Ishikawa (cell line): ENCODE results near the gene AUTS2.

ENCODE experiments used
- CEBPB ChIP-seq: IDR thresholded peaks from 2 replicates; pipeline ENCODE4 v1.6.1; 2012
- CREB1 ChIP-seq: IDR thresholded peaks from 2 replicates; pipeline ENCODE4 v1.6.1; 2012; ENCODE audit warnings: low read depth
- EGR1 ChIP-seq: IDR thresholded peaks from 2 replicates; pipeline ENCODE4 v1.6.1; 2012
- EP300 ChIP-seq: IDR thresholded peaks from 2 replicates; pipeline ENCODE4 v1.6.1; 2012; ENCODE audit warnings: borderline replicate concordance
- FOXM1 ChIP-seq: IDR thresholded peaks from 2 replicates; pipeline ENCODE4 v1.6.1; 2012; ENCODE audit warnings: low read depth, borderline replicate concordance
- NFIC ChIP-seq: IDR thresholded peaks from 2 replicates; pipeline ENCODE4 v1.6.1; 2012
- RAD21 ChIP-seq: IDR thresholded peaks from 2 replicates; pipeline ENCODE4 v1.6.1; 2012; ENCODE audit warnings: low read depth
- TAF1 ChIP-seq: IDR thresholded peaks from 2 replicates; pipeline ENCODE4 v1.6.1; 2012; ENCODE audit warnings: low read depth, mild to moderate bottlenecking
- TCF12 ChIP-seq: IDR thresholded peaks from 2 replicates; pipeline ENCODE4 v1.6.1; 2012; ENCODE audit warnings: low read depth
- TEAD4 ChIP-seq: IDR thresholded peaks from 2 replicates; pipeline ENCODE4 v1.6.1; 2012
- YY1 ChIP-seq: IDR thresholded peaks from 2 replicates; pipeline ENCODE4 v1.6.1; 2012; ENCODE audit warnings: low read depth
- ZBTB7A ChIP-seq: IDR thresholded peaks from 2 replicates; pipeline ENCODE4 v1.6.1; 2012; ENCODE audit warnings: low read depth
- TF ChIP-seq, protein P1 (sequence below): IDR thresholded peaks from 2 replicates; pipeline ENCODE4 v1.6.1; 2012; ENCODE audit warnings: low read depth, mild to moderate bottlenecking
- TF ChIP-seq, protein P2 (sequence below): IDR thresholded peaks from 2 replicates; pipeline ENCODE4 v1.6.1; 2012
- TF ChIP-seq, protein P3 (sequence below): IDR thresholded peaks from 2 replicates; pipeline ENCODE4 v1.6.1; 2012

AUTS2 gene

DNA sequence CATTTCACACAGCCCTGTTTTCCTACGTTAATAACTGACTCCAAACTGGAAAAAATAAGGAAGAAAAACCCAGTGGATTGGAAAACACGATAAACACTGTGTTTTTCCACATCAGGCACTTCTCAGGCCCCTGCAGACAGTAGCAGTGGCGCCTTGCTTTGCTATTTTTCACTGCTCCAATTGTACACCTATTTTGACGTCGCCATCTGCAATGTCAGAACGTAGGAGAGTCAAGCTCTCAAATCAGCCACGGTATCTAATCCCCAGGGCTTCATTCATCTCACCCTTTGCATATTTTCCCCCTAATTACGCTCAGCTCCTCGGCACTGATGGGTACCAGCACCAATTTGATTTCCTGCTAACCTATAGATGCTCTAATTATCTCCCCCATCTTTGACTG is 1195.5 kb downstream of the AUTS2 start:
- no peak for TF ChIP-seq CEBPB

DNA sequence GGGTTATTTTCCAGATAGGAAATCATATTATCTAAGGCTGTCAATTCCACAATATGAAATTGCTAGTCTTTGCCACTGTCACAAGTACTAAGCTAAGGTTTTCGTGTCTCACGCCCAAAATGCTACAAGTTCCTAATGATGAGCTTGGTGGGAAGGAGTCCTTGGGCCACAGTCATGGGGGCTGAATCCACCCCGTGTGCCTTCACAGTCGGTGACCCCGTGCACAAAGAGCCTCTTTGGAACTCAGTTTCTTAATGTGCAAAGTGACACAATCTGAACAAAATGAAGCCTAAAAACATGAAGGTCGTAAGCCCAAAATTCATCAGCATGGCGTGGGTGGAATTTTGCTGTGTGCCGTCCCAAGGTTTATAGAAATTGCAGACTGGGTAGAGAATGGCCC is 1196.7 kb downstream of the AUTS2 start:
- TF ChIP-seq, protein P1, sequence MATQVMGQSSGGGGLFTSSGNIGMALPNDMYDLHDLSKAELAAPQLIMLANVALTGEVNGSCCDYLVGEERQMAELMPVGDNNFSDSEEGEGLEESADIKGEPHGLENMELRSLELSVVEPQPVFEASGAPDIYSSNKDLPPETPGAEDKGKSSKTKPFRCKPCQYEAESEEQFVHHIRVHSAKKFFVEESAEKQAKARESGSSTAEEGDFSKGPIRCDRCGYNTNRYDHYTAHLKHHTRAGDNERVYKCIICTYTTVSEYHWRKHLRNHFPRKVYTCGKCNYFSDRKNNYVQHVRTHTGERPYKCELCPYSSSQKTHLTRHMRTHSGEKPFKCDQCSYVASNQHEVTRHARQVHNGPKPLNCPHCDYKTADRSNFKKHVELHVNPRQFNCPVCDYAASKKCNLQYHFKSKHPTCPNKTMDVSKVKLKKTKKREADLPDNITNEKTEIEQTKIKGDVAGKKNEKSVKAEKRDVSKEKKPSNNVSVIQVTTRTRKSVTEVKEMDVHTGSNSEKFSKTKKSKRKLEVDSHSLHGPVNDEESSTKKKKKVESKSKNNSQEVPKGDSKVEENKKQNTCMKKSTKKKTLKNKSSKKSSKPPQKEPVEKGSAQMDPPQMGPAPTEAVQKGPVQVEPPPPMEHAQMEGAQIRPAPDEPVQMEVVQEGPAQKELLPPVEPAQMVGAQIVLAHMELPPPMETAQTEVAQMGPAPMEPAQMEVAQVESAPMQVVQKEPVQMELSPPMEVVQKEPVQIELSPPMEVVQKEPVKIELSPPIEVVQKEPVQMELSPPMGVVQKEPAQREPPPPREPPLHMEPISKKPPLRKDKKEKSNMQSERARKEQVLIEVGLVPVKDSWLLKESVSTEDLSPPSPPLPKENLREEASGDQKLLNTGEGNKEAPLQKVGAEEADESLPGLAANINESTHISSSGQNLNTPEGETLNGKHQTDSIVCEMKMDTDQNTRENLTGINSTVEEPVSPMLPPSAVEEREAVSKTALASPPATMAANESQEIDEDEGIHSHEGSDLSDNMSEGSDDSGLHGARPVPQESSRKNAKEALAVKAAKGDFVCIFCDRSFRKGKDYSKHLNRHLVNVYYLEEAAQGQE = no peak
- TF ChIP-seq YY1 (no peak), EP300 (no peak), CREB1 (no peak), TAF1 (no peak), TCF12 (no peak), CEBPB (no peak), NFIC (no peak), RAD21 (no peak)
- TF ChIP-seq, protein P2, sequence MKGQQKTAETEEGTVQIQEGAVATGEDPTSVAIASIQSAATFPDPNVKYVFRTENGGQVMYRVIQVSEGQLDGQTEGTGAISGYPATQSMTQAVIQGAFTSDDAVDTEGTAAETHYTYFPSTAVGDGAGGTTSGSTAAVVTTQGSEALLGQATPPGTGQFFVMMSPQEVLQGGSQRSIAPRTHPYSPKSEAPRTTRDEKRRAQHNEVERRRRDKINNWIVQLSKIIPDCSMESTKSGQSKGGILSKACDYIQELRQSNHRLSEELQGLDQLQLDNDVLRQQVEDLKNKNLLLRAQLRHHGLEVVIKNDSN = no peak
- TF ChIP-seq, protein P3, sequence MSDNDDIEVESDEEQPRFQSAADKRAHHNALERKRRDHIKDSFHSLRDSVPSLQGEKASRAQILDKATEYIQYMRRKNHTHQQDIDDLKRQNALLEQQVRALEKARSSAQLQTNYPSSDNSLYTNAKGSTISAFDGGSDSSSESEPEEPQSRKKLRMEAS = no peak

DNA sequence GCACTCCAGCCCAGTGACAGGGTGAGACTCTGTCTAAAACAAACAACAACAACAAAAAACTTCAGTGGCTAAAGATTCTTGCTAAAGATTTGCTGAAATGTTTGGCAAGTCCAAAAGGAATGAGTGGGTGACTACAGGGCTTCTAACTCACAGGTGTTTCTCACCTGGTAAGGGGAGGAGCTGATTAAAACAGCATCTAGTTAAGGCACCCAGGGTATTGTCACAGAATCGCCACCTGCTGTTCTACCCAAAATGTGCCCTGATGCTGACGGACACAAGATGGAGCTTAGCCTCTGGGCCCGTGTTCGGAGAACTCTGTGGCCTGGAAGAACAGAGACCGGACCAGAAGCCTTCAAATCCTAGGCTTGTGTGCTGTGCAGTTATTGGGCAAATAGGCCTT is 1197.7 kb downstream of the AUTS2 start:
- TF ChIP-seq NFIC (no peak), FOXM1 (no peak), EGR1 (no peak), YY1 (no peak), EP300 (no peak), RAD21 (no peak)
- TF ChIP-seq, protein P3 = no peak

DNA sequence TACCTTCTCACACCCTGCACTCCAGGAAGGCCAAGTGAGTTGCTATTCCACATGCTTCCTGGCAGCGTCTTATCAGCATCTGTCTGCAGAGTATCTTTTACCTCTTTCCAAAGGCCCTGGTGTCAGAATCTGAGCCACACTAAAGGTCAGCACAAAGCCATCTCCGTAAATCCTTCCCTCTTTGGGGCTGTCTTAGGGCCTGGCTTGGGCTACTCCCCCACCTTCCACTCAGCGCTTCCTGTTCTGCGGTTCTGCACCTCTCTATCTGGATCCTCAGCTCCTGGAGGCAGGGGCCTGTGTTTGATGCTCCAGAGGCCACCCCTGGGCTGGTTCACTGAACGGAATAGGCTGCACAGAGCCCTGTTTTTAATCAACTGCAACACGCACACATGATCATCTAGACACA is 1198.8 kb downstream of the AUTS2 start:
- TF ChIP-seq EGR1 = no peak
- TF ChIP-seq RAD21 = no peak
- TF ChIP-seq TAF1 = no peak
- TF ChIP-seq, protein P1 = no peak
- TF ChIP-seq, protein P3 = no peak
- no peak for TF ChIP-seq YY1
- TF ChIP-seq EP300 = no peak
- no peak for TF ChIP-seq TCF12
- TF ChIP-seq, protein P2 = no peak
- no peak for TF ChIP-seq FOXM1
- no peak for TF ChIP-seq ZBTB7A
- TF ChIP-seq TEAD4 = no peak
- TF ChIP-seq CREB1 = no peak
- TF ChIP-seq NFIC = no peak
- no peak for TF ChIP-seq CEBPB

DNA sequence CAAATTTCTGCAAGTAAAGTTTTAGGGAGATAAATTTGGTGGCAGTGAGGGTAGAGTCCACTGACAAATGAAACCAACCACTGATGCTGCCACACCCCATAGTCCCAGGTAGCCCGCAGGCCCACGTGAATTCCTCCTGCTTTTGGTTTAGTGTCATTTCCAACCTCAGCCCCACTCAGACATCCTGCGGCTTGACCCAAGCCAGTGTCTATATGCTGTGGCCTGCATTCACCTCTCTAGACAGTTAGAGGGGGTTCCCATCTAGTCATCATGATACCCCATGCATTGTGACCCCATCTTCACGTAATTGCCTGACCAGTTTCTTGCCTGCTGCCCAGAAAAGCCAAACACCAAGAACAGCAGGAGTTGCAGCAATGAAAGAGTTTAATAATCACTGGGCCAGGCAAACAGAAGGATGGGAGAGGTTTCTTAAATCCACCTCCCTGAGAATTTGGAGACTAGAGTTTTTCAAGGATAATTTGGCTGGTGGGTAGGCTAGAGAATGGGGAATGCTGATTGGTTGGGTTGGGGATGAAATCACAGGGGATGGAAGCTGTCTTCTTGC is 1201.6 kb downstream of the AUTS2 start:
- TF ChIP-seq RAD21 (no peak), NFIC (no peak), TAF1 (no peak), CEBPB (no peak), CREB1 (no peak), TEAD4 (no peak)
- TF ChIP-seq, protein P3 = no peak

DNA sequence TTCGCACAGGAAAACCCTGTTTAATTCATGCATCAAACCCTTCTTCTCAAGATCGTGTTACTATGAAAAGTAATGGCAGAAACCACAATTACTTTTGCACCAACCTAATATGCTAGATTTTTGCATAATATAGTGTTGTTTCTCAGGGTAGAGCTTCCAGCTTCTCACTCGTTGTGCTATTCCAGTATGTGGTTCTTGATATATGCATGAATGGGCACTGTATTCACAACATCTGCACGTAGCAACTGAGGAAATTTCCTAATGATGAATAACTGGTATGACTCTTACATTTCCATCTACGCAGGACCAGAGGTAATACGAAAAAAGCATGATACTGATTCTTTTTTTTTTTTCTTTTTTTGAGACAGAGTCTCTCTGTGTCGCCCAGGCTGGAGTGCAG is 1207.1 kb downstream of the AUTS2 start:
- TF ChIP-seq TCF12 (no peak), YY1 (no peak), EP300 (no peak), ZBTB7A (no peak), NFIC (no peak), RAD21 (no peak), CREB1 (no peak), TAF1 (no peak), FOXM1 (no peak), EGR1 (no peak), TEAD4 (no peak), CEBPB (no peak)
- TF ChIP-seq, protein P2 = no peak
- TF ChIP-seq, protein P1 = no peak
- TF ChIP-seq, protein P3 = no peak
